Parathyroid adenoma (tissue), 2 donors: Measurements from ENCODE around the gene IGSF10.

Experiments used
- H2AFZ ChIP-seq: fragments of 300-600 bp; sonication (generic); one replicate; pipeline ENCODE4 v1.7.0; 2017; ENCODE audit warnings: antibody characterized with exemption, mild to moderate bottlenecking
- H3K27ac ChIP-seq: fragments of 300-600 bp; sonication (generic); one replicate; pipeline ENCODE4 v1.7.0; 2017
- H3K27me3 ChIP-seq: fragments of 300-600 bp; sonication (generic); one replicate; pipeline ENCODE4 v1.7.0; 2017; ENCODE audit warnings: low read length; ENCODE audit not compliant: control insufficient read depth, insufficient read depth
- H3K36me3 ChIP-seq: fragments of 300-600 bp; sonication (generic); one replicate; pipeline ENCODE4 v1.7.0; 2017; ENCODE audit warnings: low read length; ENCODE audit not compliant: control insufficient read depth, insufficient read depth
- H3K4me1 ChIP-seq: fragments of 300-600 bp; sonication (generic); one replicate; pipeline ENCODE4 v1.7.0; 2017; ENCODE audit warnings: control low read depth
- H3K4me2 ChIP-seq: fragments of 300-600 bp; sonication (generic); one replicate; pipeline ENCODE4 v1.7.0; 2017; ENCODE audit warnings: low read length
- H3K4me3 ChIP-seq: fragments of 300-600 bp; sonication (generic); one replicate; pipeline ENCODE4 v1.7.0; 2017; ENCODE audit warnings: low read depth, low read length
- H3K79me2 ChIP-seq: fragments of 300-600 bp; sonication (generic); one replicate; pipeline ENCODE4 v1.7.0; 2017; ENCODE audit warnings: control low read depth
- H3K9ac ChIP-seq: fragments of 300-600 bp; sonication (generic); one replicate; pipeline ENCODE4 v1.7.0; 2017; ENCODE audit warnings: mild to moderate bottlenecking
- H3K9me3 ChIP-seq: fragments of 300-600 bp; sonication (generic); one replicate; pipeline ENCODE4 v1.7.0; 2017; ENCODE audit warnings: low read length; ENCODE audit not compliant: control insufficient read depth
- TF ChIP-seq, protein P1 (sequence below): fragments of 300-600 bp; sonication (generic); IDR thresholded peaks from one replicate; pipeline ENCODE4 v1.7.0; 2017; ENCODE audit warnings: antibody characterized with exemption, mild to moderate bottlenecking
- donor health status: primary hyperparathyroidism.

IGSF10 gene

DNA sequence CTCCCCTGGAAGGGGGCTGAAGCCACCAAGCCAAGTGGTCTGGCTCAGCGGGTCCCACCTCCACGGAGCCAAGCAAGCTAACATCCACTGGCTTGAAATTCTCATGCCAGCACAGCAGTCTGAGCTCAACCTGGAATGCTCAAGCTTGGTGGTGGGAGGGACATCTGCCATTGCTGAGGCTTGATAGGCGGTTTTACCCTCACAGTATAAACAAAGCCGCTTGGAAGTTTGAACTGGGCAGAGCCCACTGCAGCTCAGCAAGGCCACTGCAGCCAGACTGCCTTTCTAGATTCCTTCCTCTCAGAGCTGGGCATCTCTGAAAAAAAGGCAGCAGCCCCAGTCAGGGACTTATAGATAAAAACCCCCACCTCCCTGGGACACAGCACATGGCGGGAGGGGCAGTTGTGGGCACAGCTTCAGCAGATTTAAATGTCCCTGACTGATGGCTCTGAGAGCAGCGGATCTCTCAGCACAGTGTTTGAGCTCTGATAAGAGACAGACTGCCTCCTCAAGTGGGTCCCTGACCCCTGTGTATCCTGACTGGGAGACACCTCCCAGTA, 23.2 kb upstream of the IGSF10 start:
- no peaks in the 10 kb centered on the region for H3K9me3 ChIP-seq
- no peaks in the 10 kb centered on the region for H3K36me3 ChIP-seq
- H3K9ac ChIP-seq: no peak overlapping the region
- TF ChIP-seq, protein P1, sequence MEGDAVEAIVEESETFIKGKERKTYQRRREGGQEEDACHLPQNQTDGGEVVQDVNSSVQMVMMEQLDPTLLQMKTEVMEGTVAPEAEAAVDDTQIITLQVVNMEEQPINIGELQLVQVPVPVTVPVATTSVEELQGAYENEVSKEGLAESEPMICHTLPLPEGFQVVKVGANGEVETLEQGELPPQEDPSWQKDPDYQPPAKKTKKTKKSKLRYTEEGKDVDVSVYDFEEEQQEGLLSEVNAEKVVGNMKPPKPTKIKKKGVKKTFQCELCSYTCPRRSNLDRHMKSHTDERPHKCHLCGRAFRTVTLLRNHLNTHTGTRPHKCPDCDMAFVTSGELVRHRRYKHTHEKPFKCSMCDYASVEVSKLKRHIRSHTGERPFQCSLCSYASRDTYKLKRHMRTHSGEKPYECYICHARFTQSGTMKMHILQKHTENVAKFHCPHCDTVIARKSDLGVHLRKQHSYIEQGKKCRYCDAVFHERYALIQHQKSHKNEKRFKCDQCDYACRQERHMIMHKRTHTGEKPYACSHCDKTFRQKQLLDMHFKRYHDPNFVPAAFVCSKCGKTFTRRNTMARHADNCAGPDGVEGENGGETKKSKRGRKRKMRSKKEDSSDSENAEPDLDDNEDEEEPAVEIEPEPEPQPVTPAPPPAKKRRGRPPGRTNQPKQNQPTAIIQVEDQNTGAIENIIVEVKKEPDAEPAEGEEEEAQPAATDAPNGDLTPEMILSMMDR: no peak
- H3K27ac ChIP-seq: no peak overlapping the region
- no peaks in the 10 kb centered on the region for H3K79me2 ChIP-seq
- H2AFZ ChIP-seq: no peak overlapping the region
- no peaks in the 10 kb centered on the region for H3K4me1 ChIP-seq
- H3K4me3 ChIP-seq: no peak overlapping the region
- no peak overlapping the region for H3K4me2 ChIP-seq
- no peaks in the 10 kb centered on the region for H3K27me3 ChIP-seq

DNA sequence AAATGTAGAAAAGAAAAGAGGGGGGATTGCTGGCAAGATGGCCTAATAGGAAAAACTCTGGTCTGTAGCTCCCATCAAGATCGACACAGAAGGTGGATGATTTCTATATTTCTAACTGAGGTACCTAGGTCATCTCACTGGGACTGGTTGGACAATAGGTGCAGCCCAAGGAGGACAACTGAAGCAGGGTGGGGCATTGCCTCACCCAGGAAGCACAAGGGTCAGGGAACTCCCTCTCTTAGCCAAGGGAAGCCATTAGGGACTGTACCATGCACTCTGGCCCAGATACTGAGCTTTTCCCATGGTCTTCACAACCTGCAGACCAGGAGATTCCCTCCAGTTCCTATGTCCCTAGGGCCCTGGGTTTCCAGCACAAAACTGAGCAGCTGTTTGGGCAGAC, 22.6 kb upstream of the IGSF10 start:
- H3K9me3 ChIP-seq: no peaks in the 10 kb centered on the region
- no peak overlapping the region for H3K4me3 ChIP-seq
- no peaks in the 10 kb centered on the region for H3K79me2 ChIP-seq
- no peak overlapping the region for H3K4me2 ChIP-seq
- TF ChIP-seq, protein P1: no peak
- no peaks in the 10 kb centered on the region for H3K27me3 ChIP-seq
- no peaks in the 10 kb centered on the region for H3K36me3 ChIP-seq
- no peak overlapping the region for H2AFZ ChIP-seq
- H3K27ac ChIP-seq: no peak overlapping the region
- H3K4me1 ChIP-seq: no peaks in the 10 kb centered on the region
- no peak overlapping the region for H3K9ac ChIP-seq

DNA sequence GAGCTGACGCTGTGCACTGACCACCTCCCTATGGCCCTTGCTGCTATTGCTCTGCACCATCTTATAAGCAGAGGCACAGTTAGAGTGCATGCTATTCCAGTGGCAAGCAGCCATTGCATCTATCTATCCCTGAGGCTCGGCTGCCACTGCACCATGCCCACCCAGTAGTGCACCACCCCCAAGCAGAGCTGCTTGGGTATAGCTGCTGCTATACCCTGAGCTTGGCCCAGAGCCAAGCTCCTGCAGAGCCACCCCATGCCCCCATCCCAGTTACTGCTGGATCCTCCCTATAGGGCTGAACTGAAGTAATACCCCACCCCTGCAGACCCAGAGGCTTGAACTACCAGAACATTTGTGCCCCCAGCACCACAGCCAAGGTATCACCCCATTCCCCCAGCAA, 19.6 kb upstream of the IGSF10 start:
- Histone ChIP-seq H3K4me3 (no peak overlapping the region), H3K4me1 (no peaks in the 10 kb centered on the region), H3K9ac (no peak overlapping the region), H3K36me3 (no peaks in the 10 kb centered on the region), H3K79me2 (no peaks in the 10 kb centered on the region), H2AFZ (no peak overlapping the region), H3K27ac (no peak overlapping the region), H3K9me3 (no peaks in the 10 kb centered on the region), H3K4me2 (no peak overlapping the region), H3K27me3 (no peaks in the 10 kb centered on the region)
- TF ChIP-seq, protein P1: no peak

DNA sequence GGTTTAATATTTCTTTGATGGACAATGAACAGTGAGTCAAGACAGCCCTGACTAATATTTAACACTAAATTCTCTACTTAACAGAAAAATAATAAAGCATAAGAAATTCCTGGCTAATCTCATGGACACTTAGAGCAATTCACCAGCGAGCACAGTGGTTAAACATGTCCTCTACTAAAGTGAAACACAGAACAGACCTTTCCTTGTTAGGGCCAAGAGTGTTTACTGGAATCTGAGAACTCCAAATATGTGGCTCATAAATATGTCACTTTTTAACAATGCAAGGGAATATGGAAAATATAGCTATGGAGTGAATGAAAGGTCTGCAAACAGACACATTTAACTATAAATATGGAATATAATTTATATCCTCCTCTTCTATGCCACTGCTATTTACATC, 18.6 kb upstream of the IGSF10 start:
- TF ChIP-seq, protein P1: no peak
- H3K27me3 ChIP-seq: no peaks in the 10 kb centered on the region
- no peak overlapping the region for H3K4me2 ChIP-seq
- no peak overlapping the region for H3K27ac ChIP-seq
- no peak overlapping the region for H3K4me3 ChIP-seq
- no peak overlapping the region for H3K9ac ChIP-seq
- no peaks in the 10 kb centered on the region for H3K36me3 ChIP-seq
- H3K9me3 ChIP-seq: no peaks in the 10 kb centered on the region
- H3K79me2 ChIP-seq: no peaks in the 10 kb centered on the region
- H3K4me1 ChIP-seq: no peaks in the 10 kb centered on the region
- no peak overlapping the region for H2AFZ ChIP-seq

DNA sequence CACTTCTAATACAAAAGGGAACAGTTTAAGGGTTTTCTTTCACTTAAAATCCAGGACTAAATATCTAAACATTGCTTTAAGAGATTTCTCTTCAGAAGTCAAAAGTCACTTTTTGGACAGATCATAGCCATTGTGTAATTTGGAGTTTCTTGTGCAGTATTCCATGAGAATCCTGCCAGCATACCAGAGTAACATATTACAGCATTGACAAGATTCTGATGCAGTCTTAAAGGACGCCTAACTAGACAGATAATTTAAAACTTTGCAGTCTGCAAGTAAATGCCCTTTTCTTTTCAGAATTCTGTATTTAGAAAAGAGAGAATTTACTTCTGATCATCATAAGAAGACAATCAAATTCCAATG, 17.5 kb upstream of the IGSF10 start:
- Histone ChIP-seq H3K27me3 (no peaks in the 10 kb centered on the region), H3K79me2 (no peaks in the 10 kb centered on the region), H3K9me3 (no peaks in the 10 kb centered on the region), H2AFZ (no peak overlapping the region), H3K9ac (no peak overlapping the region), H3K4me3 (no peak overlapping the region), H3K4me2 (no peak overlapping the region), H3K27ac (no peak overlapping the region), H3K36me3 (no peaks in the 10 kb centered on the region), H3K4me1 (no peaks in the 10 kb centered on the region)
- TF ChIP-seq, protein P1: no peak
